Measurements from ENCODE around the gene ATP6V1F. TPM values are rescaled to one million over a fixed set of nuclear protein-coding genes. Genes with fewer than 3 reads are reported as not detected.
A peak's percentile ranks its signal among the peaks of the same experiment; 100 is the strongest.

Gene ATP6V1F
- total RNA-seq, 4 donors from 2014 or later = 67.7 to 101 (median 84.5) TPM

GRCh38 chr7:128860158-128861073, 2.2 kb upstream of the ATP6V1F start:
- H3K9me3 ChIP-seq = no peaks in the 10 kb centered on the region
- peaks cover 0 to 38% of the 10 kb centered on the region in 2 donors for H3K36me3 ChIP-seq
- WGBS, 2 donors (ENCODE audit: low coverage in 1 of 2) = 13 to 61% methylated on average over 1 to 7 of the region's 10 CpGs
- TF ChIP-seq CTCF (IDR thresholded peaks at IDR 0.05) = peak in 2 of 4 experiments; percentile 10 to 32
- TF ChIP-seq POLR2AphosphoS5 (IDR thresholded peaks at IDR 0.05) = peak; percentile 12
- TF ChIP-seq EP300 (IDR thresholded peaks at IDR 0.05) = no peak
- ATAC-seq = no peak
- H3K4me3 ChIP-seq = no peak overlapping the region
- peak overlapping the region in 3 of 4 donors; percentile 79 to 84 (median 83) for H3K27ac ChIP-seq
- H3K27me3 ChIP-seq = no peaks in the 10 kb centered on the region
- H3K4me1 ChIP-seq = peaks cover 0 to 74% (median 36%) of the 10 kb centered on the region in 3 donors

GRCh38 chr7:128861957-128862570, 592 bp upstream of the ATP6V1F start:
- no peak for ATAC-seq
- peak overlapping the region in 1 of 2 donors; percentile 89 for H3K4me3 ChIP-seq
- peak overlapping the region in 3 of 4 donors; percentile 83 to 89 (median 85) for H3K27ac ChIP-seq
- H3K36me3 ChIP-seq = peaks cover 0 to 35% of the 10 kb centered on the region in 2 donors
- no peaks in the 10 kb centered on the region for H3K27me3 ChIP-seq
- H3K9me3 ChIP-seq = no peaks in the 10 kb centered on the region
- 55 to 56% methylated on average over 9 to 10 of the region's 15 CpGs for WGBS, 2 donors (ENCODE audit: low coverage in 1 of 2)
- TF ChIP-seq EP300 (IDR thresholded peaks at IDR 0.05) (no peak), POLR2AphosphoS5 (IDR thresholded peaks at IDR 0.05) (no peak), CTCF (IDR thresholded peaks at IDR 0.05) (no peak), POLR2A (IDR thresholded peaks at IDR 0.05) (no peak)
- peaks cover 0 to 74% (median 33%) of the 10 kb centered on the region in 3 donors for H3K4me1 ChIP-seq

- Histone ChIP-seq H3K4me1 (peaks cover 0 to 80% (median 32%) of the 10 kb centered on the region in 3 donors), H3K36me3 (peaks cover 0 to 26% of the 10 kb centered on the region in 2 donors), H3K4me3 (peak overlapping the region; percentile 80 to 89), H3K27ac (peak overlapping the region in 3 of 4 donors; percentile 83 to 89 (median 85)), H3K27me3 (no peaks in the 10 kb centered on the region), H3K9me3 (no peaks in the 10 kb centered on the region)
- TF ChIP-seq CTCF (IDR thresholded peaks at IDR 0.05) (peak in 3 of 4 experiments; percentile 43 to 57 (median 52)), POLR2AphosphoS5 (IDR thresholded peaks at IDR 0.05) (no peak)
- 0 to 6% methylated on average over 3 to 6 of the region's 6 CpGs for WGBS, 2 donors (ENCODE audit: low coverage in 1 of 2)
- no peak for ATAC-seq
These were observed 855 bp downstream of the ATP6V1F start for GRCh38 chr7:128863433-128863989.

GRCh38 chr7:128865303-128865702, 2.6 kb downstream of the ATP6V1F start:
- H3K4me1 ChIP-seq = peaks cover 0 to 80% (median 31%) of the 10 kb centered on the region in 3 donors
- no peaks in the 10 kb centered on the region for H3K9me3 ChIP-seq
- no peak overlapping the region for H3K27ac ChIP-seq
- no peak overlapping the region for H3K4me3 ChIP-seq
- no peaks in the 10 kb centered on the region for H3K27me3 ChIP-seq
- no peak for TF ChIP-seq POLR2A (IDR thresholded peaks at IDR 0.05)
- TF ChIP-seq CTCF (IDR thresholded peaks at IDR 0.05) = no peak
- no peak for TF ChIP-seq EP300 (IDR thresholded peaks at IDR 0.05)
- TF ChIP-seq POLR2AphosphoS5 (IDR thresholded peaks at IDR 0.05) = no peak
- H3K36me3 ChIP-seq = peaks cover 0 to 22% of the 10 kb centered on the region in 2 donors
- no peak for ATAC-seq
- 87% methylated on average over 8 of the region's 12 CpGs; no CpG with 5 or more reads in 1 of the 2 donors for WGBS, 2 donors (ENCODE audit: low coverage in 1 of 2)

Measured in gastroesophageal sphincter (tissue), 4 donors.